GM23338 (cell line): ENCODE measurements around the gene NEK6. TPM values are rescaled to one million over a fixed set of nuclear protein-coding genes. Genes with fewer than 3 reads are reported as not detected.

Source experiments
- ATAC-seq: fragments of 200-7000 bp; cut with Tn5 transposase; 3 replicates; pipeline ENCODE4 v1.9.1; 2020
- DNase-seq: peaks from one replicate; pipeline ENCODE4 v3.0.0-alpha.2; 2015; ENCODE audit warnings: low spot score
- H2AFZ ChIP-seq: fragments of 200-600 bp; sonication (generic); 2 replicates; pipeline ENCODE4 v1.8.0; 2016; ENCODE audit warnings: antibody characterized with exemption, mild to moderate bottlenecking, moderate library complexity
- H3F3A ChIP-seq: fragments of 200-600 bp; sonication (generic); replicated peaks from 2 replicates; pipeline ENCODE4 v1.8.0; 2017; ENCODE audit warnings: antibody characterized with exemption, mixed run types, low read depth
- H3K27ac ChIP-seq: fragments of 200-600 bp; sonication (generic); 2 replicates; pipeline ENCODE4 v1.6.1; 2016; ENCODE audit warnings: low read depth
- H3K27me3 ChIP-seq: fragments of 200-600 bp; sonication (generic); 2 replicates; pipeline ENCODE4 v1.8.0; 2016; ENCODE audit warnings: mild to moderate bottlenecking, mixed run types, moderate library complexity; ENCODE audit not compliant: insufficient read depth
- H3K36me3 ChIP-seq: fragments of 200-600 bp; sonication (generic); 2 replicates; pipeline ENCODE4 v1.8.0; 2016; ENCODE audit warnings: mild to moderate bottlenecking; ENCODE audit not compliant: insufficient read depth
- H3K4me1 ChIP-seq: fragments of 200-600 bp; sonication (generic); 2 replicates; pipeline ENCODE4 v1.8.0; 2016; ENCODE audit warnings: mild to moderate bottlenecking, moderate library complexity; ENCODE audit not compliant: insufficient read depth
- H3K4me2 ChIP-seq: fragments of 200-600 bp; sonication (generic); 2 replicates; pipeline ENCODE4 v1.7.1; 2017; ENCODE audit warnings: mixed run types
- H3K4me3 ChIP-seq: fragments of 200-600 bp; sonication (generic); 2 replicates; pipeline ENCODE4 v1.6.1; 2016; ENCODE audit warnings: mixed run types
- H3K79me2 ChIP-seq: fragments of 200-600 bp; sonication (generic); replicated peaks from 2 replicates; pipeline ENCODE4 v1.8.0; 2017; ENCODE audit warnings: mild to moderate bottlenecking; ENCODE audit not compliant: insufficient read depth
- H3K9me2 ChIP-seq: fragments of 200-600 bp; sonication (generic); 2 replicates; pipeline ENCODE4 v1.8.0; 2017; ENCODE audit not compliant: insufficient read depth
- H4K20me1 ChIP-seq: fragments of 200-600 bp; sonication (generic); replicated peaks from 2 replicates; pipeline ENCODE4 v1.8.0; 2017; ENCODE audit warnings: mild to moderate bottlenecking; ENCODE audit not compliant: insufficient read depth
- H3K27ac Mint-ChIP-seq: 2 replicates; pipeline ENCODE4 v1.8.0; 2020; ENCODE audit warnings: inconsistent platforms, mild to moderate bottlenecking, moderate library complexity, mixed read lengths
- H3K27me3 Mint-ChIP-seq: 3 replicates; pipeline ENCODE4 v1.8.0; 2022; ENCODE audit warnings: low read depth, mild to moderate bottlenecking, moderate library complexity, mixed read lengths, inconsistent platforms; ENCODE audit not compliant: insufficient read depth, poor library complexity
- H3K36me3 Mint-ChIP-seq: 3 replicates; pipeline ENCODE4 v1.8.0; 2021; ENCODE audit warnings: low read depth, mild to moderate bottlenecking, inconsistent platforms, moderate library complexity, mixed read lengths
- H3K4me1 Mint-ChIP-seq: 3 replicates; pipeline ENCODE4 v1.8.0; 2020; ENCODE audit warnings: mild to moderate bottlenecking, inconsistent platforms, mixed read lengths
- H3K4me3 Mint-ChIP-seq: 3 replicates; pipeline ENCODE4 v1.8.0; 2021; ENCODE audit warnings: moderate library complexity, mild to moderate bottlenecking, inconsistent platforms, mixed read lengths
- H3K9me3 Mint-ChIP-seq: 3 replicates; pipeline ENCODE4 v1.8.0; 2020; ENCODE audit warnings: moderate library complexity, mild to moderate bottlenecking, inconsistent platforms, mixed read lengths
- CREB1 ChIP-seq: fragments of 250-450 bp; sonication (Bioruptor Pico); IDR thresholded peaks from 2 replicates; pipeline ENCODE4 v1.5.0; 2020; ENCODE audit warnings: low read depth, mild to moderate bottlenecking, moderate library complexity
- CTCF ChIP-seq, 2 experiments: fragments of 200-600 bp in 1 of 2; sonication (generic) in 1 of 2; conservative IDR thresholded peaks; 2 replicates each; pipeline versions ENCODE4 v1.5.1 to v1.6.1; 2016 to 2017; ENCODE audit warnings: antibody characterized with exemption in 2 of 2, low read depth in 2 of 2, mild to moderate bottlenecking in 2 of 2, moderate library complexity in 1 of 2
- ETS1 ChIP-seq: IDR thresholded peaks from 2 replicates; pipeline ENCODE4 v1.6.1; 2016; ENCODE audit warnings: antibody characterized with exemption
- EZH2 ChIP-seq: fragments of 200-600 bp; sonication (generic); IDR thresholded peaks from one replicate; pipeline ENCODE4 v1.8.0; 2017; ENCODE audit warnings: antibody characterized with exemption, mild to moderate bottlenecking, low read depth; ENCODE audit not compliant: unreplicated experiment
- EZH2phosphoT487 ChIP-seq: fragments of 200-600 bp; sonication (generic); IDR thresholded peaks from one replicate; pipeline ENCODE4 v1.8.1; 2018; ENCODE audit warnings: antibody characterized with exemption; ENCODE audit not compliant: unreplicated experiment
- JUNB ChIP-seq: IDR thresholded peaks from one replicate; pipeline ENCODE4 v1.6.1; 2016; ENCODE audit warnings: antibody characterized with exemption; ENCODE audit not compliant: unreplicated experiment
- NANOG ChIP-seq: IDR thresholded peaks from 2 replicates; pipeline ENCODE4 v1.6.1; 2016; ENCODE audit warnings: antibody characterized with exemption, borderline replicate concordance
- POLR2AphosphoS5 ChIP-seq: IDR thresholded peaks from 2 replicates; pipeline ENCODE4 v1.6.1; 2016; ENCODE audit warnings: antibody characterized with exemption, low read depth
- REST ChIP-seq: IDR thresholded peaks from one replicate; pipeline ENCODE4 v1.6.1; 2018; ENCODE audit warnings: antibody characterized with exemption; ENCODE audit not compliant: unreplicated experiment
- STAT1 ChIP-seq: IDR thresholded peaks from one replicate; pipeline ENCODE4 v1.6.1; 2016; ENCODE audit warnings: antibody characterized with exemption; ENCODE audit not compliant: unreplicated experiment
- ZNF114 ChIP-seq: fragments of 250-450 bp; sonication (Bioruptor Pico); IDR thresholded peaks from 2 replicates; pipeline ENCODE4 v1.5.0; 2020; ENCODE audit warnings: mild to moderate bottlenecking, moderate library complexity
- ZNF331 ChIP-seq: fragments of 250-450 bp; sonication (Bioruptor Pico); IDR thresholded peaks from 2 replicates; pipeline ENCODE4 v1.5.0; 2020; ENCODE audit warnings: low read depth, mild to moderate bottlenecking, moderate library complexity
- ZNF462 ChIP-seq: fragments of 250-450 bp; sonication (Bioruptor Pico); IDR thresholded peaks from 2 replicates; pipeline ENCODE4 v1.5.0; 2020; ENCODE audit warnings: mild to moderate bottlenecking, moderate library complexity
- polyA plus RNA-seq: library from polyadenylated mRNA; unstranded; fragments of >200 nt; fragmentation: Nextera tagmentation; extraction: Ambion mirVana; gene quantifications from 2 replicates; pipeline ENCODE4 v1.2.1, GENCODE V29; 2016
- total RNA-seq: library from RNA; depleted of rRNA; stranded (reverse); fragments of >200 nt; shearing (Covaris generic); gene quantifications from 2 replicates; pipeline ENCODE4 v1.2.3, GENCODE V29; 2014

Gene NEK6
- total and polyA plus RNA-seq, 2 experiments from 2014 or later, result 8.1 to 11.2 TPM

- no peak for ATAC-seq
- peaks cover 19% of the 10 kb centered on the region for H3K36me3 Mint-ChIP-seq
- no peak overlapping the region for H3K4me3 Mint-ChIP-seq
- Histone ChIP-seq H2AFZ (no peak overlapping the region), H3K27me3 (no peaks in the 10 kb centered on the region), H3K79me2 (peaks cover 83% of the 10 kb centered on the region), H3K4me1 (no peaks in the 10 kb centered on the region), H3K4me3 (no peak overlapping the region), H3K27ac (no peak overlapping the region), H3K36me3 (no peaks in the 10 kb centered on the region; the same call in 1 of the 2 replicates), H4K20me1 (peaks cover 11% of the 10 kb centered on the region), H3K9me2 (no peaks in the 10 kb centered on the region), H3F3A (no peaks in the 10 kb centered on the region), H3K4me2 (no peak overlapping the region)
- peaks cover 6% of the 10 kb centered on the region; the same call in 2 of the 3 replicates for H3K4me1 Mint-ChIP-seq
- H3K9me3 Mint-ChIP-seq, result no peaks in the 10 kb centered on the region
- no peaks in the 10 kb centered on the region for H3K27me3 Mint-ChIP-seq
- no peak for TF ChIP-seq REST
- TF ChIP-seq CREB1, result no peak
- TF ChIP-seq ETS1, result no peak
- no peak for TF ChIP-seq JUNB
- no peak for TF ChIP-seq STAT1
- no peak for TF ChIP-seq EZH2
- TF ChIP-seq ZNF331 (CRISPR knock-in tag), result no peak
- TF ChIP-seq POLR2AphosphoS5, result no peak
- TF ChIP-seq NANOG, result no peak
- no peak for TF ChIP-seq ZNF462
- no peak for TF ChIP-seq ZNF114 (CRISPR knock-in tag)
- TF ChIP-seq EZH2phosphoT487, result no peak
- no peak for TF ChIP-seq CTCF (conservative IDR thresholded peaks at IDR 0.05; ENCODE audit: low read depth in 2 of 2)
- DNase-seq, result no peak
- H3K27ac Mint-ChIP-seq, result no peak overlapping the region
These were observed 123.6 kb downstream of the NEK6 start for GRCh38 chr9:124381170-124381945.
